Measurements from ENCODE around the gene CDK4. TPM values are rescaled to one million over a fixed set of nuclear protein-coding genes. Genes with fewer than 3 reads are reported as not detected.
A peak's percentile ranks its signal among the peaks of the same experiment; 100 is the strongest.

The CDK4 gene
- total and polyA plus RNA-seq, 4 donors, result 28.1 to 69.1 (median 38.2) TPM

DNA sequence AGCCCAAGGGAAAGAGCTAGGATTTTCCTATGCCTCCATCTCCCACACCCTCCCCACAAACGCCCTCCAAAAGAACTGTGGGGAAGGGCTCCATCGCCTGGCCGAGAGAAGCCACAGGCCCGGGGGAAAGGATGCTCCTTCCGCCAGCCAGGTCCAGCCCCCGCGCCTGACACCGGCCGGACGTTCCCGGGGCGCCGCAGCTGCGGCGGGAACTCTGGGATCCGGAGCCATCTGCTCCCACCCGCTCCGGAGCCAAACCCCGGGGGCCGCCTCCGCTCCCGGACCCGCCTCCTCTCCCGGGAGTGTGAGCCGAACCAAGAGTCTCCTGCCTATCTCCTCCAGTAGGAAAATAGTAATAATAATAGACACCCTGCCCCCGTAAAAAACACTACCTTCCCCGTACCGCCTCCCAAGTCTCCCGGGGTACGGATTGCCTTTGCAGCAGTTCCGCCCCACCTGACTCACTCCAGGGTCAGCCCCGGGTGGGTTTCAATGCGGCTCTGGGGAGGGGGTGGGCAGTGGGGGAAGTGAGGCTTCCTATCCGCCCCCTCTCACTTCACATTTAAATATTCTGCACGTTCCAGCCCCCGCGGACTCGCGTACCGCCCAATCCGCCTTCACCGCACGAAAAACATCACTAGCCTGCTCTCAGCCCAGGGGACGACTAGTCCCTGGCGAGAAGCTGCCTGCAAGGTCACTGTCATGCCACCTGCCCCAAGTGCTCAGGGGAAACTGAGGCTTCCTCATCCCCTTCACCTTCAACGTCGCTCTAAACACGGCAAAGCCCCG, 16.0 kb downstream of the CDK4 start:
- no peaks in the 10 kb centered on the region for H3K36me3 ChIP-seq (ENCODE audit: control insufficient read depth in 4 of 4, insufficient read depth in 3 of 4, low read depth in 1 of 4, low read length in 3 of 4)
- H3K4me3 ChIP-seq (ENCODE audit: low read depth in 1 of 3, low read length in 3 of 3), result no peak overlapping the region

DNA sequence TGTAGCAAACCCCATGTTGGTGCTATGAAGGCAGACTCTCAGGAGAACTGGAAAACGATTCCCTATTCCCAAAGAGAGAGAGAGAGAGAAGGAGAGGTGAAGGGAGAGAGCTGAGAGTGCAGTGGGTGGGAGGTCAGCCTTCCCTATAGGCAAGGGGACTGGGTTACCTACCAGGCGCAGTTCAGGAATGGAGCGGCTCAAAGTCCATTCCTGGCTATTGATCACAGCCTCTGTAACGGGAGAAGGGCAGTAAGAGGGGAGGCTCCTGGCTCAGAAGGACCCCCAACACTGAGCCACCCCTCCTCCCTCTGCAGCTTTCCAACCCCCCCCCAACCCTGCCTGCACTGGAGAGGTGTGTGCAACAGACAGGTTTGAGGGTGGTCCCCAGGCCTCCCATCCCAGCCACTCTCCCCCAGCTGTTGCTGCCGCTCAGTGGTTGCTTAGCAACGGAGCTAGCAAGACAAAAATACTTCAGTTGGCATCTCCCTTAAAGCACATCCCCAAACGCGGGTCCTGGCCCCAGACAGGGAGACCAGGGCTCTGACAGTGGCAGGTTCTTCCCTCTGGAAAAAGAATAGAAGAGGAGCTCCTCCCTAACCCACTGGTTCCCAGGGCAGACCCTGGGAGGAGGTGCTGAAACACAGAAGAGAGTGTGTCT, 16.8 kb downstream of the CDK4 start:
- Histone ChIP-seq H3K27me3 (ENCODE audit: control insufficient read depth in 4 of 4, insufficient read depth in 4 of 4, low read length in 3 of 4) (peaks cover 0 to 10% (median 4%) of the 10 kb centered on the region in 4 donors), H3K9ac (ENCODE audit: low read depth in 1 of 2, low read length in 2 of 2) (no peak overlapping the region), H3K27ac (ENCODE audit: low read depth in 1 of 2, low read length in 2 of 2) (no peak overlapping the region), H3K36me3 (ENCODE audit: control insufficient read depth in 4 of 4, insufficient read depth in 3 of 4, low read depth in 1 of 4, low read length in 3 of 4) (no peaks in the 10 kb centered on the region), H3K9me3 (ENCODE audit: control insufficient read depth in 4 of 4, low read length in 3 of 4) (no peaks in the 10 kb centered on the region), H3K4me1 (ENCODE audit: control insufficient read depth in 4 of 4, insufficient read depth in 4 of 4, low read length in 3 of 4) (peaks cover 3 to 22% (median 15%) of the 10 kb centered on the region in 4 donors), H3K4me3 (ENCODE audit: low read depth in 1 of 3, low read length in 3 of 3) (no peak overlapping the region)
- no peak for DNase-seq (ENCODE audit: low spot score)
- WGBS, result 20% methylated on average over 8 of the region's 8 CpGs
- TF ChIP-seq JUND (IDR thresholded peaks at IDR 0.05), result no peak
- TF ChIP-seq, protein P1, sequence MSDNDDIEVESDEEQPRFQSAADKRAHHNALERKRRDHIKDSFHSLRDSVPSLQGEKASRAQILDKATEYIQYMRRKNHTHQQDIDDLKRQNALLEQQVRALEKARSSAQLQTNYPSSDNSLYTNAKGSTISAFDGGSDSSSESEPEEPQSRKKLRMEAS (IDR thresholded peaks at IDR 0.05), result no peak
- no peak for TF ChIP-seq HNF4G (IDR thresholded peaks at IDR 0.05)
- TF ChIP-seq EGR1 (IDR thresholded peaks at IDR 0.05; ENCODE audit: low read depth in 2 of 2), result no peak
- TF ChIP-seq HNF4A (conservative IDR thresholded peaks at IDR 0.05), result peak; percentile 45 to 62
- peak; percentile 55 for TF ChIP-seq SP1 (IDR thresholded peaks at IDR 0.05)

More for the DNA sequence above, 16.0 kb downstream of the CDK4 start:
- no peak overlapping the region for H3K27ac ChIP-seq (ENCODE audit: low read depth in 1 of 2, low read length in 2 of 2)
- H3K27me3 ChIP-seq (ENCODE audit: control insufficient read depth in 4 of 4, insufficient read depth in 4 of 4, low read length in 3 of 4), result peaks cover 0 to 10% (median 4%) of the 10 kb centered on the region in 4 donors
- H3K9ac ChIP-seq (ENCODE audit: low read depth in 1 of 2, low read length in 2 of 2), result no peak overlapping the region
- WGBS, result 21% methylated on average over 49 of the region's 49 CpGs
- DNase-seq (ENCODE audit: low spot score), result no peak
- H3K4me1 ChIP-seq (ENCODE audit: control insufficient read depth in 4 of 4, insufficient read depth in 4 of 4, low read length in 3 of 4), result peaks cover 3 to 22% (median 15%) of the 10 kb centered on the region in 4 donors
- no peaks in the 10 kb centered on the region for H3K9me3 ChIP-seq (ENCODE audit: control insufficient read depth in 4 of 4, low read length in 3 of 4)
- TF ChIP-seq RAD21 (IDR thresholded peaks at IDR 0.05) (peak in 1 of 2 donors; percentile 37), SP1 (IDR thresholded peaks at IDR 0.05) (no peak)

GRCh38 chr12:57734591-57734990, 17.5 kb downstream of the CDK4 start:
- no peak overlapping the region for H3K4me3 ChIP-seq (ENCODE audit: low read depth in 1 of 3, low read length in 3 of 3)
- peaks cover 0 to 10% (median 4%) of the 10 kb centered on the region in 4 donors for H3K27me3 ChIP-seq (ENCODE audit: control insufficient read depth in 4 of 4, insufficient read depth in 4 of 4, low read length in 3 of 4)
- no peak for DNase-seq (ENCODE audit: low spot score)
- no peaks in the 10 kb centered on the region for H3K36me3 ChIP-seq (ENCODE audit: control insufficient read depth in 4 of 4, insufficient read depth in 3 of 4, low read depth in 1 of 4, low read length in 3 of 4)
- no peak overlapping the region for H3K9ac ChIP-seq (ENCODE audit: low read depth in 1 of 2, low read length in 2 of 2)
- H3K9me3 ChIP-seq (ENCODE audit: control insufficient read depth in 4 of 4, low read length in 3 of 4), result no peaks in the 10 kb centered on the region
- H3K27ac ChIP-seq (ENCODE audit: low read depth in 1 of 2, low read length in 2 of 2), result no peak overlapping the region
- 86% methylated on average over 4 of the region's 4 CpGs for WGBS
- TF ChIP-seq HNF4A (conservative IDR thresholded peaks at IDR 0.05) (no peak), ATF3 (IDR thresholded peaks at IDR 0.05) (no peak), RXRA (IDR thresholded peaks at IDR 0.05) (no peak), EGR1 (IDR thresholded peaks at IDR 0.05; ENCODE audit: low read depth in 2 of 2) (no peak), FOXA2 (IDR thresholded peaks at IDR 0.05) (no peak), HNF4G (IDR thresholded peaks at IDR 0.05) (no peak), NR2F2 (IDR thresholded peaks at IDR 0.05) (no peak), GABPA (IDR thresholded peaks at IDR 0.05 in 1 of 2, conservative IDR thresholded peaks at IDR 0.05 in 1 of 2) (no peak), TAF1 (conservative IDR thresholded peaks at IDR 0.05) (no peak), FOXA1 (IDR thresholded peaks at IDR 0.05) (no peak), YY1 (IDR thresholded peaks at IDR 0.05) (no peak), RAD21 (IDR thresholded peaks at IDR 0.05) (no peak), JUND (IDR thresholded peaks at IDR 0.05) (no peak)
- TF ChIP-seq, protein P2, sequence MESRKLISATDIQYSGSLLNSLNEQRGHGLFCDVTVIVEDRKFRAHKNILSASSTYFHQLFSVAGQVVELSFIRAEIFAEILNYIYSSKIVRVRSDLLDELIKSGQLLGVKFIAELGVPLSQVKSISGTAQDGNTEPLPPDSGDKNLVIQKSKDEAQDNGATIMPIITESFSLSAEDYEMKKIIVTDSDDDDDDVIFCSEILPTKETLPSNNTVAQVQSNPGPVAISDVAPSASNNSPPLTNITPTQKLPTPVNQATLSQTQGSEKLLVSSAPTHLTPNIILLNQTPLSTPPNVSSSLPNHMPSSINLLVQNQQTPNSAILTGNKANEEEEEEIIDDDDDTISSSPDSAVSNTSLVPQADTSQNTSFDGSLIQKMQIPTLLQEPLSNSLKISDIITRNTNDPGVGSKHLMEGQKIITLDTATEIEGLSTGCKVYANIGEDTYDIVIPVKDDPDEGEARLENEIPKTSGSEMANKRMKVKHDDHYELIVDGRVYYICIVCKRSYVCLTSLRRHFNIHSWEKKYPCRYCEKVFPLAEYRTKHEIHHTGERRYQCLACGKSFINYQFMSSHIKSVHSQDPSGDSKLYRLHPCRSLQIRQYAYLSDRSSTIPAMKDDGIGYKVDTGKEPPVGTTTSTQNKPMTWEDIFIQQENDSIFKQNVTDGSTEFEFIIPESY (IDR thresholded peaks at IDR 0.05), result no peak
- TF ChIP-seq, protein P3, sequence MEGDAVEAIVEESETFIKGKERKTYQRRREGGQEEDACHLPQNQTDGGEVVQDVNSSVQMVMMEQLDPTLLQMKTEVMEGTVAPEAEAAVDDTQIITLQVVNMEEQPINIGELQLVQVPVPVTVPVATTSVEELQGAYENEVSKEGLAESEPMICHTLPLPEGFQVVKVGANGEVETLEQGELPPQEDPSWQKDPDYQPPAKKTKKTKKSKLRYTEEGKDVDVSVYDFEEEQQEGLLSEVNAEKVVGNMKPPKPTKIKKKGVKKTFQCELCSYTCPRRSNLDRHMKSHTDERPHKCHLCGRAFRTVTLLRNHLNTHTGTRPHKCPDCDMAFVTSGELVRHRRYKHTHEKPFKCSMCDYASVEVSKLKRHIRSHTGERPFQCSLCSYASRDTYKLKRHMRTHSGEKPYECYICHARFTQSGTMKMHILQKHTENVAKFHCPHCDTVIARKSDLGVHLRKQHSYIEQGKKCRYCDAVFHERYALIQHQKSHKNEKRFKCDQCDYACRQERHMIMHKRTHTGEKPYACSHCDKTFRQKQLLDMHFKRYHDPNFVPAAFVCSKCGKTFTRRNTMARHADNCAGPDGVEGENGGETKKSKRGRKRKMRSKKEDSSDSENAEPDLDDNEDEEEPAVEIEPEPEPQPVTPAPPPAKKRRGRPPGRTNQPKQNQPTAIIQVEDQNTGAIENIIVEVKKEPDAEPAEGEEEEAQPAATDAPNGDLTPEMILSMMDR (IDR thresholded peaks at IDR 0.05; ENCODE audit: low read depth, low read length, missing input control), result no peak
- TF ChIP-seq, protein P1 (IDR thresholded peaks at IDR 0.05), result no peak
- peaks cover 3 to 22% (median 15%) of the 10 kb centered on the region in 4 donors for H3K4me1 ChIP-seq (ENCODE audit: control insufficient read depth in 4 of 4, insufficient read depth in 4 of 4, low read length in 3 of 4)
